HG03469 (cell line): ENCODE data around the gene SNRNP48.

ENCODE experiments used
- ATAC-seq: cut with Tn5 transposase; IDR thresholded peaks from one replicate; pipeline ENCODE4 v1.9.1; 2021; ENCODE audit warnings: mild to moderate bottlenecking, moderate library complexity, moderate number of reproducible peaks; ENCODE audit not compliant: unreplicated experiment

SNRNP48 gene

GRCh38 chr6:7589949-7590917, at the start of gene SNRNP48:
Gene SNRNP48 (plus strand): TSS chr6:7590198. CDS start chr6:7590258, 60 bp downstream.
- peak; percentile 97 for ATAC-seq

- no peak for ATAC-seq
Measured at GRCh38 chr6:7540595-7540994, 49.4 kb upstream of the SNRNP48 start.

DNA sequence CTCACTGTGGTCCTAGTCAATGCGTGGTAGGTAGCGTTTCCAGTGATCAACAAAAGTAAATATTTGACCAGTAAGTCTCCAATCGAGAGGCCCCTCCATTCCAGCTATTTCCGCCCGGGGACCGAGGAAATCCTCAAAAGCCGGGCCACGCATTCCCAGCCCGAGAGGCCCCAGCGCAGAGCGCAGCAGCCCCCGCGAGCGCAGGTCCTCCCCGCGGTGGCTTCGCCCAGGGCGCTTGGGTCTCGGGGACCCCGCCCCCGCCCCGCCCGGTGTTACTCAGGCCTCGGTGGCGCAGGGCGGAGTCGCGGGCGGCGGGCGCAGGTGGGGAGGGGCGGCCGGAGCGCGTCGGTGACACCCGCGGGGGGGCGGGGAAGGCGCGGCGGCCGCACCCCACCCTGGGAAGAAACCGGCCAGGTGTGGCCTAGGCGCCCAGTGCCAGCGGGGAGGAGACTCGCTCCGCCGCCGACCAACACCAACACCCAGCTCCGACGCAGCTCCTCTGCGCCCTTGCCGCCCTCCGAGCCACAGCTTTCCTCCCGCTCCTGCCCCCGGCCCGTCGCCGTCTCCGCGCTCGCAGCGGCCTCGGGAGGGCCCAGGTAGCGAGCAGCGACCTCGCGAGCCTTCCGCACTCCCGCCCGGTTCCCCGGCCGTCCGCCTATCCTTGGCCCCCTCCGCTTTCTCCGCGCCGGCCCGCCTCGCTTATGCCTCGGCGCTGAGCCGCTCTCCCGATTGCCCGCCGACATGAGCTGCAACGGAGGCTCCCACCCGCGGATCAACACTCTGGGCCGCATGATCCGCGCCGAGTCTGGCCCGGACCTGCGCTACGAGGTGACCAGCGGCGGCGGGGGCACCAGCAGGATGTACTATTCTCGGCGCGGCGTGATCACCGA, 48.6 kb upstream of the SNRNP48 start, which contains the start of gene DSP:
Gene DSP, plus strand, starts transcription at position 497 of the 890 bp plus-strand sequence. Its CDS starts 245 bp downstream, at position 742.
- ATAC-seq, result no peak

DNA sequence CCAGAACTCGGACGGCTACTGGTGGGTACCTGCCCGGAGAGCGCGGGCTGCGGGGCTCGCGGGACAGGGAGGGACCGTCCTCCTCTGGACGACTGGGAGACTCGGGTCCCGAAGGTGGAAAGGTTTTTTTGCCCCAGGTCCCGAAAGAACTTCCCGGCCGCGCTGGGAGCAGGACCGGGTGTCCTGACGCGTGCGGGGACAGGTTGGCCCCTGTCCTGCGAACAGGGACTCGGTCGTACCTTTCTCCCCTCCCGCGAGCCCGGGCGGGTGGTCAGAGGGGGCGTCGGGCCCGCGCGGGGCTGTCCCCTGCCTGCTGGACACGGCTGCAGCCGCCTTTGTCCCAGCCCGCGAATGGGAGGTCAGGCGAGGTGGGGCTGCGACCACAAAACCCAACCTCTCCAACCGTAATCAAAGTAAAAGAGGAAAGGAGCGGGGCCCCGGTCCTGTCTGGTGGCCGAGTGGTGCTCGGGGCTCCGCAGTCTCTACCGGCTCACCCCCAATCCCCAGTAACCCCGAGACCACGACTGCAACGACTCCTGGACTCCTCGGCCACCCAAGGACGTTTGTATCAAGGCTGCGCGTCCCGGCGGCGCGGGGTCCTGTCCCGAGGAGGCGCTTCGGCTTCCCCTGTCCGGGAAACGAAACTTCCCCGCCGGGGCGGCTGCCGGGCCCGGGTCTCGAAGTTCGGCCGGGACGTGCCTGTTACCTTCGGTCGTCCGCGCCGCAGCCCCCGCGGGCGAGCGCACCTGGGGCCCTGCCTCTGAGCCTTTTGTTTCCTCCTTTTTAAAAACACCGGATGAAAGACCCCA, 47.7 kb upstream of the SNRNP48 start:
- ATAC-seq, result no peak

GRCh38 chr6:7542874-7543624, 46.9 kb upstream of the SNRNP48 start:
- no peak for ATAC-seq

DNA sequence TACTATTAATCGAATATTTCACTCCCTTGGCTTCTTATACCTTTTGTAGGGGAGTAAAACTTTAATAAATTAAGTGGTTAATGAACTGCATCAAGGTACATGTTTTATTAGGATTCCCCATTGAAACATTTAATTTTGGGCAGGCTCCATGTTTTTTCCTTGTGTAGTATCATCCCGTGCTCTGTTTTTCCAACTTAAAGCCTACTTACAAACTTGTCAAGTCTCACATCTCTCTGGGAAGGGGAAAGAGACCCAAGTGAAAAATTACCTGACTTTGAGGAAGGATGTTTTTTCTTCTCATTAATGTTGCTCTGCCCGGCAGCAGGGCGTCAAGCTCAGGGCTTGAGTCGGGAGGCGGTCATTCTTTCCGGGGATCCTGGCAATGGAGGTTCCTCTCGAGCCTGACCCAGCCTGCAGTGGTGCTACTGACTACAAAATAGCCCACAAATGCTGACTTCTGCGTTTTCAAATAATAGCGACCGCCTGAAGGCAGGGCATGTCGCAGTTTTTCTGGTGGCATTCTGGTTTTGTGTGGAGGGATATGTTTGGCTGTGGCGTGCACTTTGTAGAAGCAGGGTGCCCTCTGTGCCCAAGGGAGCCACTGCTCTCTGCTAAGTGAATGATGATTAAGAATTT, 46.1 kb upstream of the SNRNP48 start:
- no peak for ATAC-seq

- ATAC-seq, result no peak
Measured at GRCh38 chr6:7544597-7544996, 45.4 kb upstream of the SNRNP48 start.

DNA sequence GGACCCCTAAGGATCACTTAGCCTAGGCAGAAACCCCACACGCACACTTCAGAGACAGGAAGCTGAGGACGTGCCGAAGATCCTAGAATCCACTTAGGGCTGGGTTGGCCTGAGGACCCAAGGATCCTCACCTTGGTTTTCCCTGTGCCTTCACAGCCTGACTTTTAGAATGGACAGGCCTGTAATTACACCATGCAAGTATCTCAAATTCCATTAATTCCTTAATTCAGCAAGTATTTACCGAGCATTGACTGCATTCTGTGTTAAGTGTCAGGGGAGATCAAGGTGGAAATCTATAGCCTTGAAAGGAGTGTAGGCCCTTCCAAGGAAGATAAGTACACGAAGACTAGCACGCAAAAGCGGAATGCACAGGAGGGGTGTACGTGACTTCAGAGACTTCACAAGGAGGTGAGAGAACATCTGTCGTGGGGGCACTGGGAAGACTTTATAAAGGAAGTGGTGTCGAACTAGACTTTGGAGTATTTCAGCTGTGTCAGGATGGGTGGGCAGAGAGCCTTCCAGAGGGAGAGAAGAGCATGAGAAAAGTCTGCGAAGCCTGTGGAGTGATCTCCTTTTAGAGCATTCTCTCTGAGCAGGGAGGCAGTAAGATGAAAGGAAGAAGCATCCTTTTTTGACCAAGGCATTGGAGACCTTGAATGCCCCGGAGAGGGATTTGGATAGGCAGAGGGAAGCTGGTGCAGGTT, 44.5 kb upstream of the SNRNP48 start:
- ATAC-seq, result no peak

DNA sequence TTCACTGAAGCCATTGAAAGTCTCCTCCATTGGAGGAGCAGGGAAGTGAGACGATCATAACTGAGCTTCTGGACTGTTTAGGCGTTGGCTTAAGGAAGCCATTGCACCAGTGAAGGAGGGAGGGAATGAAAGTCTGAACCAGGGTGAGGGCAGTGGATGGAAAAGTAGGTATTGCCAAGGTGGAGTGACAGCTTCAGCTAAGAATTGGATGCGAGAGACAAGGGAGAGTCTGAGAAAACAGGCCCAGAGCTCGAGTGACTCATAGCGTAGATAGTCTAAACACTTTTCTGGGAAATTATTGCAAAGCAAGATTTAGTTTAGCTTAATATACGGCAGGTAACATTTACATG, 44.0 kb upstream of the SNRNP48 start:
- ATAC-seq, result no peak

- no peak for ATAC-seq
Measured at GRCh38 chr6:7546383-7546782, 43.6 kb upstream of the SNRNP48 start.

GRCh38 chr6:7546896-7547295, 43.1 kb upstream of the SNRNP48 start:
- ATAC-seq, result no peak

DNA sequence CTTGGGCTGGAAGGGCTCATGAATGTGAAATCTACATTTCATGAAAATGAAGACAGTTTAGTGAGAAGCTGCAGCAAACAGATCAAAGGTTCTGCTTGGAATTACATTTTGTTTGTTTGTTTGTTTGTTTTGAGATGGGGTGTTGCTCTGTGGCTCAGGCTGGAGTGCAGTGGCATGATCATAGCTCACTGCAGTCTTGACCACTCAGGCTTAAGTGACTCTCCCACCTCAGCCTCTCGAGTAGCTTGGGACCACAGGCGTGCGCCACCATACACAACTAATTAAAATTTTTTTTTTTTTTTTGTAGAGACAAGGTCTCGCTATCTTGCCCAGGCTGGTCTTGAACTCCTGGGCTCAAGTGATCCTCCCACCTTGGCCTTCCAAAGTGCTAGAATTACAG, 42.7 kb upstream of the SNRNP48 start:
- no peak for ATAC-seq

- no peak for ATAC-seq
Measured at GRCh38 chr6:7550433-7550801, 39.6 kb upstream of the SNRNP48 start.

- ATAC-seq, result no peak
Measured at GRCh38 chr6:7554533-7555275, 35.3 kb upstream of the SNRNP48 start.

DNA sequence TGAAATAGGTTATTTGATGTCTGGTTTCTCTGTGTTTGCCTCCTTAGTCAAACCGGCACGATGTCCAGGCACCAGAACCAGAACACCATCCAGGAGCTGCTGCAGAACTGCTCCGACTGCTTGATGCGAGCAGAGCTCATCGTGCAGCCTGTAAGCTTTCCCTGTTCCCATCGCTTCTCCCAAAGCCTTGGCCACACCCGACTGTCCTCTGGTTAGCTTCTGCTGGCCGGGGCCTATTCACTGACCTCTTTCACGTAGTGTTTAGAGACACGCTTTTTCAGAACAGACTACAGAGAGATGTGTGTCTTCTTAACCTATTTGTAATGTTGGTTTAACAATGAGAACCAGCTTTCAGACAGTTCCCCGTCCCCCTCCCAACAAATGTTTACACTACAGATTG, 34.3 kb upstream of the SNRNP48 start:
- no peak for ATAC-seq

DNA sequence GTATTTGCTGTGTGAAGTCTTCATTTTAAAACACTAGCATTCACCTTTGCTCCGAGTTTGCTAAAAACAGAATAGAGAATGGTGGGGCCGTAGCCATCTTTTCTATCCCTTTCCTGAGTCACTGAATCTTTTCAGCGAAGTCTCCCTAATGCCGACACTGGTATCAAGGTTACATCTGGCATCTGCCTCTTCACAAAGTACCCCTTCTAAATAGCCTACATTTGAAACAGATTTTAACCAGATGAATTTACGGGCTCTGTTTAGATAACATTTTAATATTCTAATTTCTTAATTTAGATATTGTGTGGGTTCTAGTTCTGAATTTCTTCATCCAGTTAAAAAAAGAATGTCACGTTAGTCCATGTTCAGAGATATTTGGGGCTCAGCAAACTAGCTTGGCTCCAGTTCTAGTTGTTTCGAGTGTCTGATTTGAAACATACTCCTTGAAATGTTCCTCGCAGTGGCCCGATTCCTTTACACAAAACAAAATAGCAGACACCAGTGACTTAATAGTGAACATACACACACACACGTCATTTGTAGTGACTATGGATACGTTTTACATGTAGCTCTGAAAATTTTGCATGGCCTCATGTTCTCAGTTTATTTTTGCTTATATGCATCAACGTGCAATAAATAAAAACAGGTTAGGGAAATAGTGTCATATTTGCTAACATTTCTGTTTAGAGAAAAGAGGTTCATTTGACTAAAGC, 33.4 kb upstream of the SNRNP48 start:
- ATAC-seq, result no peak

GRCh38 chr6:7557652-7558051, 32.3 kb upstream of the SNRNP48 start:
- no peak for ATAC-seq

GRCh38 chr6:7558781-7559180, 31.2 kb upstream of the SNRNP48 start:
- no peak for ATAC-seq
